Cardiac septum (tissue), 1 donor: Measurements from ENCODE around the gene ZNF580. TPM values are rescaled to one million over a fixed set of nuclear protein-coding genes. Genes with fewer than 3 reads are reported as not detected.

ENCODE experiments used
- DNase-seq: peaks from one replicate; pipeline ENCODE4 v3.0.0-alpha.2; 2020; ENCODE audit warnings: low spot score
- intact Hi-C: fragments of 100-400 bp; cut with DNase I; formaldehyde crosslinking; loops from one replicate; pipeline ENCODE4 v1.14.0; 2022
- total RNA-seq: library from RNA; stranded (reverse); fragmentation: NEBNext Ultra II Directional; extraction: Animal tissue kit (Norgen Biotek cat#: 25700); gene quantifications from one replicate; pipeline ENCODE4 v1.2.1, GENCODE V29; 2021
- donor health status: DM: no; HTN: no; CAD: no.

Gene ZNF580
- total RNA-seq, 1 donor from 2014 or later, result 29.0 TPM

DNA sequence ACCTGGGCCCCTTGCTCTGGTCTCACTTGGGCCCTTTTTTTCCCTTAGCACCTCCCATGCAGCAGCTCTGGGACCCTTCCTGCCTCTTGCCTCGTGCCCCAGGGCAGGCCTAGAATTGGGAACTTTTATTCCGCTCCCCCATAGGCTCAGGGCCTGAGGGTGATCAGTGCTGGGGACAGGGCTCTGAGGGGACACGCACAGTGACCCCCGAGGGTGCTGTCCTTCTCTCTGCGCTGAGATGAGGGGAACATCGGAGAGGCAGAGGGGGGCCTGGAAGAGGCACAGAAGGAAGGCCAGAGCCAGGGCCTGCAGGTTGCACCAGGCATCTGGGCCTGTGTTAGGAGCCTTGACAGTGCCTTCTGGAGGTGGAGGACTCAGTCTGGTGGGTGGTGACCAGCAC lies 45.0 kb downstream of the ZNF580 start:
- intact Hi-C loops, result no loop called here

GRCh38 chr19:55686311-55687050 lies 45.7 kb downstream of the ZNF580 start:
- intact Hi-C loops, result no loop called here
- DNase-seq, result no peak

More for the DNA sequence above, 45.0 kb downstream of the ZNF580 start:
- no peak for DNase-seq

DNA sequence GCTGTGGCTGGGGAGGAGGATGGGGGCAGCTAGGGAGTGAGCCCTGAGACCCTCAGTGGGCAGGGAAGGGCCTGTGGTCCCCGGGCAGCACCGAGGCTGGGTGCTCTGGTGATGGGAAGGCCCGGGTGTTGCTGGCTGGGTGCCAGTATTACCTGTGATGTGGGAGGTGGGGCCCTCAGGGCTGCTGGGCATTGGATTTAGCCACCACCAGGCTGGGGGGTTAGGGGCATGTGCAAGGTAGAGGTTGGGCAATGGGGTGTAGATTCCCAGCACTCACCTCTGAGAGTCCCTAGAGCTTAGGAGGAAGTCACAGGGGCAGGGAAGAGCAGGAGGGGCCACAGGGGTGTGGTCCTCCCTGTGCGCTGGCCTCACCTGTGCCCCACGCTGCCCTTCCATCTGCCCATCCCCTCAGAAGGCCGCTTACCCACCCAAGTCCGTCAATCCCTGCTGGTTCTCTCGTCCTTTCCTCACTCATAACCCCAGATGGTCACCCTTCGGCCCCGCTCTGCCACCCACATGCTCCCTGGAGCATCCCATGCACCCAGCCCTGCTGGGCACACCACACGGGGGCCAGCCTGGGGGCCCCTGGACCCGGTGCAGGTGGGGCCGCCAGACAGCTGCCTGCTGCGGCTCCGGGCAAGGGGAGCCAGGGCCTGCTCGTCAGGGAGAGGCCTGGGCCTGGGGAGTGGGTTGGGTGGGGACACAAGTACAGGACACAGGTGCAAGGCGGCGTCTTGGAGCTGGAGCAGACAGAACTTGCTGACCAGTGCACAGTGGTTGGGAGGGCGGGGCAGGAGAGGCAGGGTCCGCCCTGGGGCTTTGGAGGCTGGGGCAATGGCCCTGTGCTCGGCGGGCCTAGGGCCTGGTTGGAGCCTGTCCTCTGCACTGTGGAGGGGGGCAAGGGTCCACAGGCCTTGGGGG lies 46.7 kb downstream of the ZNF580 start:
- no peak for DNase-seq
- intact Hi-C loops, result no loop called here

GRCh38 chr19:55688422-55689218 lies 47.8 kb downstream of the ZNF580 start:
- no peak for DNase-seq
- intact Hi-C loops, result no loop called here

DNA sequence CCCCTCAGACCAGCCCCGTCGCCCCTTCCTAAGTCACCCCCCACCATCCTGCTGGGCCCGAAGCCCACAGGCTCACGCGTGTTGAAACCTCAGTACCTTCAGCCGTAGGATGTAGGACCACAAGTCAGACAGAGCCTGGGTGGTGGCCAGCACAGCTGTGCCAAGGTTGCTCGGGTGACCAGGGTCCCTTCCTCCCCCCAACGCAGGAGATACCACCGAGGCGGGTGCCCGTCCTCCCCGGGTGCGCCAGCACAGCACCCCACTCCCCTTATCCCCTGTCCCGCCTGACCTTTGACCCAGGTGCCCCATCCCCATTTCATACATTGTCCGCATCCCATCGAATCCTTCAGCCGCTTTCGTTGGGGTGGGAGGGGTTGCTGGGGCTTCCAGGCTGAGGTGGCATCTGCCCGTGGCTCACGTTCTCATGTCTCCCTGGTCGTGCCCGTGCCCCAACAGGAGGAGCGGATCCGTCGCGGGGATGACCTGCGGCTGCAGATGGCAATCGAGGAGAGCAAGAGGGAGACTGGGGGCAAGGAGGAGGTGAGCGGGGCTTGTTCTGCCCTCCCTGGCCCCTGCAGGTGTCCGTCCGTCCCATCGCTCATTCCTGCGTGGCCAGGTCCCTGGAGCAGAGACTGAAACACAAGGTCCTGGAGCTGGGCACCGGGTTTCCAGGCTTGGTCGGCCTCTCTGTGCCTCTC lies 48.8 kb downstream of the ZNF580 start:
- no peak for DNase-seq
- intact Hi-C loops, result no loop called here

GRCh38 chr19:55690109-55690768 lies 49.4 kb downstream of the ZNF580 start:
- no peak for DNase-seq

DNA sequence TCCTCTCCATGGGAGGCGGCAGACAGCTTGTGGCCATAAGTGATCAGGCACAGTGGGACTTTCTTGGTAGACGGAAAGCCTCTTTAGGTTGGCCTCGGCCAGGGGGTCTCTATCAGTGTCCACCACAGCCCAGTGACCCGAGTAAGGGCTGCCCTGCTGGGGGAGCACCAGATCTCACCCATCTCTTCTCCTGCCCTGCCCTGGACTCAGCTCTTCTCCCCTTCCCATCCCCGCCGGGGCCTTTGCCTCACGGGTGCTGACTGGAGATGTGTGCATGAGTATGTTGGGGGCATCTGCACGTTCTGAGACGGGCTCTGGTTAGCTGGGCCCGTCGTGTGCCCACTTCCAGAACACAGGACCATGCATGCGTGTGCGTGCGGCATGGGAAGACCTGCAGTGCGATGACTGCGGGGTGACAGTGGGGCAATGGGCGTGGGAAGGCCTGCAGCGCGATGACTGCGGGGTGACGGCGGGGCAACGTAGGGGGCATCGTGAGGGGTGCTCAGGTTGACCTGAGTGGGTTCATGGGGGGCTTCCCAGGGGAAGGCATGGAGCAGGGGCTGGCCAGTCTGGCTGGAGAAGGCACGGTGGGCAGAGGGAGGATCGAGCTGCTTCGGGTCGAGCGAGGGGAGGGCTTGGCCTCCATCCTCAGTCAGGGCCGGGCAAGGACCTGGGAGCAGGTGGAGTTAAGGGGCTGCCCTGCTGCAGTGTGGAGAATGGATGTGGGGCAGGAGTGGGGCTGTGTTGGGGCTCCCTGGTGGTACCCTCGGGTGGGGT lies 50.2 kb downstream of the ZNF580 start:
- DNase-seq, result peak; percentile 57
- intact Hi-C loops, result no loop called here

More at GRCh38 chr19:55690109-55690768, 49.4 kb downstream of the ZNF580 start:
- intact Hi-C loops, result no loop called here

GRCh38 chr19:55691561-55692481 lies 51.0 kb downstream of the ZNF580 start:
- intact Hi-C loops, result no loop called here
- peak; percentile 67 for DNase-seq

DNA sequence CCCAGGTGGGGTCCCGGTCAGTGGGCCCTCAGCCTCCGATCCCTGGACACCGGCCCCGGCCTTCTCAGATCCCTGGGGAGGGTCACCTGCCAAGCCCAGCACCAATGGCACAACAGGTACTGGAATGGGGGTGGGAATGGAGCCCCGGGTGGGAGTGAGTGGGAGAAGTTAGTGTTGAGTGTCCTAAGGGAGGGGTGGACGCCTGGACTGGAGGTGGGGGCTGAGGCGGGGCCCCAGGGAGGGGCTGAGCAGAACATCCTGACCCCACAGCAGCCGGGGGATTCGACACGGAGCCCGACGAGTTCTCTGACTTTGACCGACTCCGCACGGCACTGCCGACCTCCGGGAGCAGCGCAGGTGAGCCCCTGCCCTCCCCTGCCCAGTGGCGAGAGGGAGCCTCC lies 51.9 kb downstream of the ZNF580 start:
- peak; percentile 56 for DNase-seq
- intact Hi-C loops, result no loop called here

Other genes with a start within 250 kb of the ZNF580 start
- gene UBE2S, start 233.2 kb upstream of the ZNF580 start, total RNA-seq, result 28.4 TPM
- not detected for gene SHISA7, start 197.7 kb upstream of the ZNF580 start, total RNA-seq
- 50.8 TPM for gene ISOC2, start 179.4 kb upstream of the ZNF580 start, total RNA-seq
- gene C19orf85, start 176.3 kb upstream of the ZNF580 start, total RNA-seq, result not detected
- gene ZNF628, start 164.4 kb upstream of the ZNF580 start, total RNA-seq, result 3.4 TPM
- gene NAT14, start 155.8 kb upstream of the ZNF580 start, total RNA-seq, result 6.0 TPM
- 7.7 TPM for gene SSC5D, start 152.6 kb upstream of the ZNF580 start, total RNA-seq
- gene SBK2, start 103.9 kb upstream of the ZNF580 start, total RNA-seq, result 2.0 TPM
- gene SBK3, start 95.5 kb upstream of the ZNF580 start, total RNA-seq, result 6.7 TPM
- gene ZNF579, start 60.2 kb upstream of the ZNF580 start, total RNA-seq, result 12.2 TPM
- 19.4 TPM for gene FIZ1, start 41.5 kb upstream of the ZNF580 start, total RNA-seq
- gene ZNF524, start 40.7 kb upstream of the ZNF580 start, total RNA-seq, result 13.7 TPM
- 15.7 TPM for gene ZNF865, start 35.4 kb upstream of the ZNF580 start, total RNA-seq
- 10.9 TPM for gene ZNF784, start 16.4 kb upstream of the ZNF580 start, total RNA-seq
- gene ZNF581, start 2.6 kb downstream of the ZNF580 start, total RNA-seq, result 6.5 TPM
- gene CCDC106, start 7.2 kb downstream of the ZNF580 start, total RNA-seq, result 15.9 TPM
- 80.4 TPM for gene U2AF2, start 14.0 kb downstream of the ZNF580 start, total RNA-seq
- gene EPN1, start 34.2 kb downstream of the ZNF580 start, total RNA-seq, result 193 TPM
- not detected for gene NLRP9, start 97.4 kb downstream of the ZNF580 start, total RNA-seq
- gene RFPL4A, start 118.1 kb downstream of the ZNF580 start, total RNA-seq, result 0.46 TPM
- gene RFPL4AL1, start 128.1 kb downstream of the ZNF580 start, total RNA-seq, result 0.57 TPM
- not detected for gene NLRP11, start 191.0 kb downstream of the ZNF580 start, total RNA-seq
- gene NLRP4, start 195.5 kb downstream of the ZNF580 start, total RNA-seq, result not detected